HG02763 (cell line): ENCODE measurements around the gene MID1.

Source experiments
- ATAC-seq: cut with Tn5 transposase; IDR thresholded peaks from one replicate; pipeline ENCODE4 v1.9.1; 2021; ENCODE audit warnings: mild to moderate bottlenecking, moderate library complexity; ENCODE audit not compliant: unreplicated experiment

Gene MID1

GRCh38 chrX:10533696-10534365, 86.6 kb downstream of the MID1 start:
- no peak for ATAC-seq

GRCh38 chrX:10531927-10532326, 88.5 kb downstream of the MID1 start:
- ATAC-seq: no peak

- no peak for ATAC-seq
Measured at GRCh38 chrX:10529344-10529743, 91.0 kb downstream of the MID1 start.

- no peak for ATAC-seq
Measured at GRCh38 chrX:10526451-10526850, 93.9 kb downstream of the MID1 start.

GRCh38 chrX:10525381-10526120, 94.8 kb downstream of the MID1 start:
- no peak for ATAC-seq

GRCh38 chrX:10524578-10524977, 95.8 kb downstream of the MID1 start:
- no peak for ATAC-seq

- ATAC-seq: no peak
Measured at GRCh38 chrX:10519761-10520160, 100.6 kb downstream of the MID1 start.

- ATAC-seq: no peak
Measured at GRCh38 chrX:10519278-10519677, 101.1 kb downstream of the MID1 start.

- ATAC-seq: no peak
Measured at GRCh38 chrX:10518073-10518472, 102.3 kb downstream of the MID1 start.

- ATAC-seq: no peak
Measured at GRCh38 chrX:10516781-10517322, 103.5 kb downstream of the MID1 start.

- ATAC-seq: no peak
Measured at GRCh38 chrX:10514891-10515290, 105.5 kb downstream of the MID1 start.

- no peak for ATAC-seq
Measured at GRCh38 chrX:10513974-10514373, 106.4 kb downstream of the MID1 start.

GRCh38 chrX:10512741-10513140, 107.6 kb downstream of the MID1 start:
- no peak for ATAC-seq

GRCh38 chrX:10512258-10512657, 108.1 kb downstream of the MID1 start:
- no peak for ATAC-seq

- no peak for ATAC-seq
Measured at GRCh38 chrX:10509397-10509796, 111.0 kb downstream of the MID1 start.

- ATAC-seq: no peak
Measured at GRCh38 chrX:10508891-10509290, 111.5 kb downstream of the MID1 start.

- ATAC-seq: no peak
Measured at GRCh38 chrX:10507876-10508275, 112.5 kb downstream of the MID1 start.

GRCh38 chrX:10507181-10507580, 113.2 kb downstream of the MID1 start:
- ATAC-seq: no peak

GRCh38 chrX:10506781-10507180, 113.6 kb downstream of the MID1 start:
- no peak for ATAC-seq

- ATAC-seq: no peak
Measured at GRCh38 chrX:10505726-10506125, 114.7 kb downstream of the MID1 start.

GRCh38 chrX:10502961-10503360, 117.4 kb downstream of the MID1 start:
- no peak for ATAC-seq

GRCh38 chrX:10501611-10502010, 118.8 kb downstream of the MID1 start:
- ATAC-seq: no peak
